Activated naive CD4-positive, alpha-beta T cell treated with anti-CD3 and anti-CD28 coated beads for 36 hours (primary cell): ENCODE data around the gene YPEL3. TPM values are rescaled to one million over a fixed set of nuclear protein-coding genes. Genes with fewer than 3 reads are reported as not detected.
A peak's percentile ranks its signal among the peaks of the same experiment; 100 is the strongest.
"Not testable (repeated sequence)": the region's sequence is repeated elsewhere in the genome, so short reads cannot be mapped to it uniquely, and the experiment has no call there.

ENCODE experiments used
- CTCF ChIA-PET: fragments of 350-600 bp; sonication (Branson Sonifier 250); formaldehyde crosslinking; loops from one replicate; lab custom pipeline; 2021; ENCODE audit warnings: antibody characterized with exemption; lab: Charles Lee
- DNase-seq: peaks from one replicate; pipeline ENCODE4 v3.0.0-alpha.2; 2020
- H3K27ac Mint-ChIP-seq: one replicate; pipeline ENCODE4 v1.8.0; 2021; ENCODE audit warnings: mild to moderate bottlenecking, mixed read lengths
- H3K27me3 Mint-ChIP-seq: one replicate; pipeline ENCODE4 v1.8.0; 2021; ENCODE audit warnings: low read depth, mixed read lengths
- H3K36me3 Mint-ChIP-seq: one replicate; pipeline ENCODE4 v1.8.0; 2021; ENCODE audit warnings: low read depth, mixed read lengths
- H3K4me1 Mint-ChIP-seq: one replicate; pipeline ENCODE4 v1.8.0; 2021; ENCODE audit warnings: low read depth, mixed read lengths
- H3K4me3 Mint-ChIP-seq: one replicate; pipeline ENCODE4 v1.8.0; 2021; ENCODE audit warnings: mild to moderate bottlenecking, moderate library complexity, mixed read lengths
- H3K9me3 Mint-ChIP-seq: one replicate; pipeline ENCODE4 v1.8.0; 2021; ENCODE audit warnings: mixed read lengths
- intact Hi-C: fragments of 100-400 bp; cut with micrococcal nuclease; formaldehyde crosslinking; loops from one replicate; pipeline ENCODE4 v1.15.1; 2023
- total RNA-seq, 2 experiments: library from RNA; stranded (reverse); gene quantifications; one replicate each; pipeline ENCODE4 v1.2.3, GENCODE V29; 2021

YPEL3 gene
- total RNA-seq, 2 experiments from 2014 or later, result 24.6 to 27.3 TPM

- intact Hi-C loops, H3K36me3 Mint-ChIP-seq, H3K27me3 Mint-ChIP-seq, H3K4me3 Mint-ChIP-seq, DNase-seq, H3K9me3 Mint-ChIP-seq: not testable (repeated sequence)
- Mint-ChIP-seq H3K27ac (peak overlapping the region; percentile 13), H3K4me1 (peaks cover 18% of the 10 kb centered on the region)
- CTCF ChIA-PET, result interaction anchor here (0.7 to 1.3 kb wide), 4 partner anchors 28 to 513 kb away, joined by 3 to 4 read pairs (median 4); partner anchors contain the start of gene C16orf92
These were observed 18.8 kb upstream of the YPEL3 start for GRCh38 chr16:30114833-30115232.

GRCh38 chr16:30114411-30114810, 18.4 kb upstream of the YPEL3 start:
- Mint-ChIP-seq H3K27ac (no peak overlapping the region), H3K36me3 (peaks cover 4% of the 10 kb centered on the region), H3K9me3 (no peaks in the 10 kb centered on the region), H3K27me3 (no peaks in the 10 kb centered on the region), H3K4me3 (no peak overlapping the region), H3K4me1 (peaks cover 17% of the 10 kb centered on the region)
- DNase-seq, result no peak
- intact Hi-C loops, result no loop called here
- CTCF ChIA-PET, result interaction anchor here (1.1 to 1.3 kb wide), 2 partner anchors 29 to 514 kb away, joined by 4 read pairs; no protein-coding TSS in a partner anchor

- H3K4me3 Mint-ChIP-seq, result no peak overlapping the region
- H3K27ac Mint-ChIP-seq, result no peak overlapping the region
- CTCF ChIA-PET, result interaction anchor here (0.6 to 3.6 kb wide), 2 partner anchors 22 to 36 kb away, joined by 3 to 19 read pairs; partner anchors contain the start of gene TBX6
- no peak for DNase-seq
- H3K27me3 Mint-ChIP-seq, result no peaks in the 10 kb centered on the region
- peaks cover 14% of the 10 kb centered on the region for H3K4me1 Mint-ChIP-seq
- no peaks in the 10 kb centered on the region for H3K9me3 Mint-ChIP-seq
- H3K36me3 Mint-ChIP-seq, result peaks cover 3% of the 10 kb centered on the region
- intact Hi-C loops, result no loop called here
These were observed 17.8 kb upstream of the YPEL3 start for GRCh38 chr16:30113711-30114333.

GRCh38 chr16:30113031-30113710, 17.2 kb upstream of the YPEL3 start, which contains the start of gene GDPD3:
TSS of gene GDPD3 (minus strand) at chr16:30113537. CDS start at chr16:30113478, 59 bp downstream.
- H3K27me3 Mint-ChIP-seq, result no peaks in the 10 kb centered on the region
- H3K36me3 Mint-ChIP-seq, result peaks cover 3% of the 10 kb centered on the region
- H3K4me3 Mint-ChIP-seq, result no peak within 1 kb of the TSS
- no peaks in the 10 kb centered on the region for H3K9me3 Mint-ChIP-seq
- H3K4me1 Mint-ChIP-seq, result peaks cover 14% of the 10 kb centered on the region
- CTCF ChIA-PET, result interaction anchor here (0.6 to 3.6 kb wide), 13 partner anchors 10 to 72 kb away, joined by 3 to 19 read pairs (median 4); partner anchors contain the start of genes MAPK3 and TBX6
- H3K27ac Mint-ChIP-seq, result peak within 1 kb of the TSS; percentile 46
- DNase-seq, result no peak
- intact Hi-C loops, result no loop called here

GRCh38 chr16:30112197-30113030, 16.4 kb upstream of the YPEL3 start:
- CTCF ChIA-PET, result interaction anchor here (0.6 to 3.6 kb wide), 17 partner anchors 8 to 369 kb away, joined by 3 to 19 read pairs (median 4); partner anchors contain the start of genes MAPK3 and TBX6
- Mint-ChIP-seq H3K4me3 (no peak overlapping the region), H3K27me3 (no peaks in the 10 kb centered on the region), H3K4me1 (peaks cover 14% of the 10 kb centered on the region), H3K27ac (peak overlapping the region; percentile 46), H3K36me3 (peaks cover 3% of the 10 kb centered on the region), H3K9me3 (no peaks in the 10 kb centered on the region)
- DNase-seq, result peak; percentile 78
- intact Hi-C loops, result loop anchor here (1.0 kb wide), 1 partner anchor 296 kb away; no protein-coding TSS in a partner anchor

GRCh38 chr16:30110661-30111060, 14.6 kb upstream of the YPEL3 start:
- CTCF ChIA-PET, result interaction anchor here (1.4 to 3.6 kb wide), 2 partner anchors 14 to 19 kb away, joined by 5 to 19 read pairs; partner anchors contain the start of gene TBX6
- H3K27me3 Mint-ChIP-seq, result no peaks in the 10 kb centered on the region
- H3K4me1 Mint-ChIP-seq, result peaks cover 14% of the 10 kb centered on the region
- H3K27ac Mint-ChIP-seq, result no peak overlapping the region
- no peak overlapping the region for H3K4me3 Mint-ChIP-seq
- intact Hi-C loops, result no loop called here
- no peak for DNase-seq
- no peaks in the 10 kb centered on the region for H3K9me3 Mint-ChIP-seq
- H3K36me3 Mint-ChIP-seq, result peaks cover 3% of the 10 kb centered on the region

- Mint-ChIP-seq H3K27ac (no peak overlapping the region), H3K9me3 (no peaks in the 10 kb centered on the region), H3K27me3 (no peaks in the 10 kb centered on the region), H3K4me3 (no peak overlapping the region), H3K4me1 (peaks cover 3% of the 10 kb centered on the region), H3K36me3 (peaks cover 5% of the 10 kb centered on the region)
- DNase-seq, result no peak
- CTCF ChIA-PET, result interaction anchor here (1.1 kb wide), 1 partner anchor 12 kb away, joined by 4 read pairs; the partner anchor contains the start of gene YPEL3
- intact Hi-C loops, result no loop called here
These were observed 12.2 kb upstream of the YPEL3 start for GRCh38 chr16:30108059-30108850.

- H3K36me3 Mint-ChIP-seq, result peaks cover 3% of the 10 kb centered on the region
- H3K27ac Mint-ChIP-seq, result peak overlapping the region; percentile 14
- no peak for DNase-seq
- intact Hi-C loops, result no loop called here
- CTCF ChIA-PET, result interaction anchor here (0.6 to 1.1 kb wide), 2 partner anchors 12 to 55 kb away, joined by 3 read pairs; no protein-coding TSS in a partner anchor
- no peaks in the 10 kb centered on the region for H3K27me3 Mint-ChIP-seq
- no peak overlapping the region for H3K4me3 Mint-ChIP-seq
- H3K9me3 Mint-ChIP-seq, result no peaks in the 10 kb centered on the region
- no peaks in the 10 kb centered on the region for H3K4me1 Mint-ChIP-seq
These were observed 8.5 kb upstream of the YPEL3 start for GRCh38 chr16:30104492-30104891.

GRCh38 chr16:30104090-30104489, 8.1 kb upstream of the YPEL3 start:
- no peak overlapping the region for H3K27ac Mint-ChIP-seq
- no peak overlapping the region for H3K4me3 Mint-ChIP-seq
- H3K4me1 Mint-ChIP-seq, result no peaks in the 10 kb centered on the region
- intact Hi-C loops, result no loop called here
- no peaks in the 10 kb centered on the region for H3K9me3 Mint-ChIP-seq
- no peak for DNase-seq
- CTCF ChIA-PET, result interaction anchor here (0.6 to 1.3 kb wide), 3 partner anchors 8 to 55 kb away, joined by 3 to 9 read pairs (median 3); no protein-coding TSS in a partner anchor
- H3K27me3 Mint-ChIP-seq, result no peaks in the 10 kb centered on the region
- peaks cover 3% of the 10 kb centered on the region for H3K36me3 Mint-ChIP-seq

- no peaks in the 10 kb centered on the region for H3K27me3 Mint-ChIP-seq
- H3K36me3 Mint-ChIP-seq, result peaks cover 20% of the 10 kb centered on the region
- intact Hi-C loops, result loop anchor here (1.0 to 2.0 kb wide), 3 partner anchors 26 to 34 kb away; partner anchors contain the start of genes ALDOA and MAPK3
- DNase-seq, result peak; percentile 21
- peaks cover 30% of the 10 kb centered on the region for H3K4me1 Mint-ChIP-seq
- CTCF ChIA-PET, result interaction anchor here (0.9 to 1.2 kb wide), 2 partner anchors 11 to 14 kb away, joined by 4 to 5 read pairs; no protein-coding TSS in a partner anchor
- H3K4me3 Mint-ChIP-seq, result peak overlapping the region; percentile 74
- peak overlapping the region; percentile 87 for H3K27ac Mint-ChIP-seq
- H3K9me3 Mint-ChIP-seq, result peaks cover 25% of the 10 kb centered on the region
These were observed 1.0 kb upstream of the YPEL3 start for GRCh38 chr16:30096862-30097563.
